Panc1 (cell line): Measurements from ENCODE around the gene SLC31A2. TPM values are rescaled to one million over a fixed set of nuclear protein-coding genes. Genes with fewer than 3 reads are reported as not detected.

Experiments
- ATAC-seq: fragments of 200-7000 bp; cut with Tn5 transposase; 2 replicates; pipeline ENCODE4 v1.9.1; 2020; ENCODE audit warnings: mild to moderate bottlenecking, moderate library complexity
- BruUV-seq: library from RNA; stranded (reverse); fragments of 400-500 nt; replicated peaks from 2 replicates; lab custom pipeline; 2021; lab: Mats Ljungman, UMichigan
- CTCF ChIA-PET: fragments of 300-600 bp; sonication (Branson Sonifier 250); formaldehyde crosslinking; loops from one replicate; lab custom pipeline; 2022; ENCODE audit warnings: antibody characterized with exemption; lab: Charles Lee
- POLR2A ChIA-PET: fragments of 300-600 bp; sonication (Branson Sonifier 250); formaldehyde crosslinking; loops from one replicate; lab custom pipeline; 2022; ENCODE audit warnings: antibody characterized with exemption; lab: Charles Lee
- DNase-seq: peaks from one replicate; pipeline ENCODE4 v3.0.0-alpha.2; 2010; ENCODE audit warnings: low read depth, low spot score
- H3K27ac ChIP-seq: 2 replicates; pipeline ENCODE4 v1.5.1; 2011; ENCODE audit warnings: mild to moderate bottlenecking, low read length, inconsistent platforms
- H3K27me3 ChIP-seq: fragments of 200-500 bp; sonication (Bioruptor generic); 2 replicates; pipeline ENCODE4 v1.6.0; 2014; ENCODE audit warnings: low read length, inconsistent platforms; ENCODE audit not compliant: control insufficient read depth, insufficient read depth
- H3K36me3 ChIP-seq: fragments of 200-500 bp; sonication (Bioruptor generic); 2 replicates; pipeline ENCODE4 v1.5.1; 2014; ENCODE audit warnings: inconsistent platforms, mild to moderate bottlenecking, low read length, moderate library complexity; ENCODE audit not compliant: control insufficient read depth, insufficient read depth
- H3K4me1 ChIP-seq: 2 replicates; pipeline ENCODE4 v1.5.1; 2011; ENCODE audit warnings: inconsistent platforms, mild to moderate bottlenecking, low read length, moderate library complexity; ENCODE audit not compliant: control insufficient read depth, insufficient read depth
- H3K4me3 ChIP-seq, 2 experiments: 2 replicates each; pipeline ENCODE4 v1.5.1; 2011 to 2012; ENCODE audit warnings: low read depth in 2 of 2, low read length in 2 of 2, mild to moderate bottlenecking in 2 of 2, inconsistent platforms in 1 of 2, moderate library complexity in 1 of 2
- H3K9me3 ChIP-seq: fragments of 200-500 bp; sonication (Bioruptor generic); 2 replicates; pipeline ENCODE4 v1.5.1; 2014; ENCODE audit warnings: low read depth, mild to moderate bottlenecking, inconsistent platforms, low read length, moderate library complexity; ENCODE audit not compliant: control insufficient read depth, insufficient read depth
- CTCF ChIP-seq: fragments of 450-650 bp; IDR thresholded peaks from 2 replicates; pipeline ENCODE4 v1.5.1; 2017; ENCODE audit warnings: mild to moderate bottlenecking
- POLR2AphosphoS5 ChIP-seq: IDR thresholded peaks from 2 replicates; pipeline ENCODE4 v1.6.1; 2012; ENCODE audit warnings: mild to moderate bottlenecking, low read depth, low read length, moderate library complexity
- REST ChIP-seq, 2 experiments: IDR thresholded peaks; 2 replicates each; pipeline ENCODE4 v1.6.1; 2011 to 2012; ENCODE audit warnings: low read depth in 2 of 2, control low read depth in 1 of 2, low read length in 1 of 2, mild to moderate bottlenecking in 1 of 2, moderate library complexity in 1 of 2; ENCODE audit not compliant: insufficient read depth in 1 of 2
- SIN3A ChIP-seq: IDR thresholded peaks from 2 replicates; pipeline ENCODE4 v1.6.1; 2012; ENCODE audit warnings: low read depth, mild to moderate bottlenecking, low read length, moderate library complexity, borderline replicate concordance; ENCODE audit not compliant: insufficient read depth
- TCF7L2 ChIP-seq: IDR thresholded peaks from 2 replicates; pipeline ENCODE4 v1.6.1; 2011; ENCODE audit warnings: mild to moderate bottlenecking, low read depth, low read length, inconsistent platforms
- in situ Hi-C: cut with HindIII; loops from 2 replicates; pipeline ENCODE4 v1.10.0; 2016; ENCODE audit warnings: low sequenced_read_pairs, low pct_unique_long_range_greater_than_20kb
- intact Hi-C: fragments of 100-400 bp; cut with micrococcal nuclease; formaldehyde crosslinking; loops from one replicate; pipeline ENCODE4 v1.10.0; 2022; ENCODE audit not compliant: unreplicated experiment
- total RNA-seq: library from RNA; stranded (reverse); gene quantifications from one replicate; pipeline ENCODE4 v1.2.1, GENCODE V29; 2021; ENCODE audit not compliant: unreplicated experiment

Gene SLC31A2
- total RNA-seq, 1 experiment from 2014 or later, result 5.3 TPM

- intact Hi-C loops, result no loop called here
- no TSS peak for BruUV-seq
Observed at GRCh38 chr9:113205432-113205831, 54.6 kb downstream of the SLC31A2 start.

DNA sequence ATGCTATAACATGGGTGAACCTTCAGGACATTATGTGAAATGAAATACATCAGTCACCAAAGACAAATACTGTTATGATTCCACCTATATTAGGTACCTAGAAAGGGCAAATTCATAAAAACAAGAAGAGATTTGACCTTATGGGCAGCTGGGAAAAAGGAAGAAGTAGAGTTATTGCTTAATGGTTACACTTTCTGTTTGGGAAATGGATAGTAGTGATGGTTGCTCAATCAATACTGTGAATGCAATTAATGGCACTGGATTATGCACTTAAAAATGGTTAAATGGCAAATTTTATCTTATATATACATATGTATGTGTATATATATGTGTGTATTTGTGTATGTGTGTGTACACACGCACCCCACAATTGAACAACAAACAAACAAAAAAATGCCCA is 55.1 kb downstream of the SLC31A2 start:
- POLR2A ChIA-PET, result no interaction called here
- Histone ChIP-seq H3K27me3 (no peaks in the 10 kb centered on the region), H3K4me1 (no peaks in the 10 kb centered on the region), H3K9me3 (no peaks in the 10 kb centered on the region), H3K27ac (no peak overlapping the region), H3K36me3 (peaks cover 2% of the 10 kb centered on the region; the same call in 1 of the 2 replicates), H3K4me3 (no peak overlapping the region)
- TF ChIP-seq REST (IDR thresholded peaks at IDR 0.05; ENCODE audit: insufficient read depth in 1 of 2, low read depth in 2 of 2, low read length in 1 of 2) (no peak), POLR2AphosphoS5 (no peak), SIN3A (no peak), TCF7L2 (no peak), CTCF (no peak)
- CTCF ChIA-PET, result no interaction called here
- intact Hi-C loops (no loop called here), in situ Hi-C loops (no loop called here)
- BruUV-seq, result no TSS peak
- no peak for DNase-seq
- ATAC-seq, result no peak

More at GRCh38 chr9:113205432-113205831, 54.6 kb downstream of the SLC31A2 start:
- H3K4me3 ChIP-seq, result no peak overlapping the region
- peaks cover 2% of the 10 kb centered on the region; the same call in 1 of the 2 replicates for H3K36me3 ChIP-seq
- no peak for ATAC-seq
- ChIA-PET POLR2A (no interaction called here), CTCF (no interaction called here)
- H3K9me3 ChIP-seq, result no peaks in the 10 kb centered on the region
- no peak overlapping the region for H3K27ac ChIP-seq
- DNase-seq, result no peak
- TF ChIP-seq CTCF (no peak), REST (IDR thresholded peaks at IDR 0.05; ENCODE audit: insufficient read depth in 1 of 2, low read depth in 2 of 2, low read length in 1 of 2) (no peak), SIN3A (no peak), POLR2AphosphoS5 (no peak), TCF7L2 (no peak)
- H3K4me1 ChIP-seq, result no peaks in the 10 kb centered on the region
- H3K27me3 ChIP-seq, result no peaks in the 10 kb centered on the region
- in situ Hi-C loops, result no loop called here
